ENCODE results near the gene RETN. TPM values are rescaled to one million over a fixed set of nuclear protein-coding genes. Genes with fewer than 3 reads are reported as not detected.

Gene RETN
- total RNA-seq, 1 donor from 2014 or later: not detected

GRCh38 chr19:7716762-7717161 lies 47.9 kb downstream of the RETN start:
- no peak for TF ChIP-seq CTCF (IDR thresholded peaks at IDR 0.05; ENCODE audit: unreplicated experiment)
- no peaks in the 10 kb centered on the region for H3K9me3 Mint-ChIP-seq (ENCODE audit: unreplicated experiment)

GRCh38 chr19:7718668-7719067 lies 49.8 kb downstream of the RETN start:
- Mint-ChIP-seq H3K4me1 (ENCODE audit: unreplicated experiment) (no peaks in the 10 kb centered on the region), H3K9me3 (ENCODE audit: unreplicated experiment) (no peaks in the 10 kb centered on the region)

More at GRCh38 chr19:7716762-7717161, 47.9 kb downstream of the RETN start:
- no peaks in the 10 kb centered on the region for H3K4me1 Mint-ChIP-seq (ENCODE audit: unreplicated experiment)
- no peak overlapping the region for H3K4me3 Mint-ChIP-seq (ENCODE audit: unreplicated experiment)
- DNase-seq (ENCODE audit: low spot score): no peak
- H3K27ac Mint-ChIP-seq (ENCODE audit: unreplicated experiment): no peak overlapping the region
- no peaks in the 10 kb centered on the region for H3K27me3 Mint-ChIP-seq (ENCODE audit: unreplicated experiment)
- no peaks in the 10 kb centered on the region for H3K36me3 Mint-ChIP-seq (ENCODE audit: low read depth, unreplicated experiment)

More at GRCh38 chr19:7718668-7719067, 49.8 kb downstream of the RETN start:
- Mint-ChIP-seq H3K27ac (ENCODE audit: unreplicated experiment) (no peak overlapping the region), H3K4me3 (ENCODE audit: unreplicated experiment) (no peak overlapping the region), H3K36me3 (ENCODE audit: low read depth, unreplicated experiment) (no peaks in the 10 kb centered on the region), H3K27me3 (ENCODE audit: unreplicated experiment) (peaks cover 4% of the 10 kb centered on the region)
- TF ChIP-seq CTCF (IDR thresholded peaks at IDR 0.05; ENCODE audit: unreplicated experiment): no peak
- DNase-seq (ENCODE audit: low spot score): no peak

Other genes starting within 250 kb of the RETN start
- gene PEX11G, start 180.0 kb upstream of the RETN start, total RNA-seq (ENCODE audit: unreplicated experiment): 3.8 TPM
- 87.4 TPM for gene ZNF358, start 152.9 kb upstream of the RETN start, total RNA-seq (ENCODE audit: unreplicated experiment)
- gene MCOLN1, start 146.4 kb upstream of the RETN start, total RNA-seq (ENCODE audit: unreplicated experiment): 24.2 TPM
- gene PNPLA6, start 133.3 kb upstream of the RETN start, total RNA-seq (ENCODE audit: unreplicated experiment): 129 TPM
- gene CAMSAP3, start 73.2 kb upstream of the RETN start, total RNA-seq (ENCODE audit: unreplicated experiment): 9.3 TPM
- 46.1 TPM for gene XAB2, start 39.5 kb upstream of the RETN start, total RNA-seq (ENCODE audit: unreplicated experiment)
- gene PET100, start 39.3 kb upstream of the RETN start, total RNA-seq (ENCODE audit: unreplicated experiment): 122 TPM
- gene PCP2, start 35.3 kb upstream of the RETN start, total RNA-seq (ENCODE audit: unreplicated experiment): not detected
- gene STXBP2, start 31.9 kb upstream of the RETN start, total RNA-seq (ENCODE audit: unreplicated experiment): 42.2 TPM
- gene MCEMP1, start 8.0 kb downstream of the RETN start, total RNA-seq (ENCODE audit: unreplicated experiment): not detected
- gene TRAPPC5, start 11.8 kb downstream of the RETN start, total RNA-seq (ENCODE audit: unreplicated experiment): 82.0 TPM
- gene FCER2, start 33.1 kb downstream of the RETN start, total RNA-seq (ENCODE audit: unreplicated experiment): not detected
- not detected for gene CLEC4G, start 63.1 kb downstream of the RETN start, total RNA-seq (ENCODE audit: unreplicated experiment)
- gene CD209, start 78.5 kb downstream of the RETN start, total RNA-seq (ENCODE audit: unreplicated experiment): not detected
- not detected for gene CLEC4M, start 94.2 kb downstream of the RETN start, total RNA-seq (ENCODE audit: unreplicated experiment)
- gene EVI5L, start 161.2 kb downstream of the RETN start, total RNA-seq (ENCODE audit: unreplicated experiment): 20.4 TPM
- gene PRR36, start 205.3 kb downstream of the RETN start, total RNA-seq (ENCODE audit: unreplicated experiment): 0.23 TPM
- gene LRRC8E, start 219.5 kb downstream of the RETN start, total RNA-seq (ENCODE audit: unreplicated experiment): 0.08 TPM
- 31.1 TPM for gene MAP2K7, start 234.8 kb downstream of the RETN start, total RNA-seq (ENCODE audit: unreplicated experiment)
- not detected for gene TGFBR3L, start 245.8 kb downstream of the RETN start, total RNA-seq (ENCODE audit: unreplicated experiment)

All from endothelial cell (in vitro differentiated cells).